Duodenal mucosa (tissue), 2 donors: ENCODE measurements around the gene CAMK4.

ENCODE experiments used
- H3K27ac ChIP-seq: one replicate; pipeline ENCODE4 v1.7.0; 2013; ENCODE audit warnings: low read depth, low read length
- H3K27me3 ChIP-seq, 2 donors: one replicate each; pipeline ENCODE4 v1.7.0; 2013; ENCODE audit warnings: low read length in 2 of 2, control low read depth in 1 of 2; ENCODE audit not compliant: insufficient read depth in 2 of 2, control insufficient read depth in 1 of 2
- H3K36me3 ChIP-seq, 2 donors: one replicate each; pipeline ENCODE4 v1.7.0; 2013; ENCODE audit warnings: low read length in 2 of 2, control low read depth in 1 of 2; ENCODE audit not compliant: insufficient read depth in 2 of 2, control insufficient read depth in 1 of 2
- H3K4me1 ChIP-seq, 2 donors: one replicate each; pipeline ENCODE4 v1.7.0; 2013; ENCODE audit warnings: low read length in 2 of 2, control low read depth in 1 of 2; ENCODE audit not compliant: insufficient read depth in 2 of 2, control insufficient read depth in 1 of 2
- H3K4me3 ChIP-seq, 2 donors: one replicate each; pipeline ENCODE4 v1.7.0; 2013; ENCODE audit warnings: low read length in 2 of 2, low read depth in 1 of 2
- H3K9ac ChIP-seq, 2 donors: one replicate each; pipeline ENCODE4 v1.7.0; 2013; ENCODE audit warnings: low read length in 2 of 2, low read depth in 1 of 2
- H3K9me3 ChIP-seq, 2 donors: one replicate each; pipeline ENCODE4 v1.7.0; 2013; ENCODE audit warnings: low read length in 2 of 2, control low read depth in 1 of 2; ENCODE audit not compliant: control insufficient read depth in 1 of 2

CAMK4 gene

DNA sequence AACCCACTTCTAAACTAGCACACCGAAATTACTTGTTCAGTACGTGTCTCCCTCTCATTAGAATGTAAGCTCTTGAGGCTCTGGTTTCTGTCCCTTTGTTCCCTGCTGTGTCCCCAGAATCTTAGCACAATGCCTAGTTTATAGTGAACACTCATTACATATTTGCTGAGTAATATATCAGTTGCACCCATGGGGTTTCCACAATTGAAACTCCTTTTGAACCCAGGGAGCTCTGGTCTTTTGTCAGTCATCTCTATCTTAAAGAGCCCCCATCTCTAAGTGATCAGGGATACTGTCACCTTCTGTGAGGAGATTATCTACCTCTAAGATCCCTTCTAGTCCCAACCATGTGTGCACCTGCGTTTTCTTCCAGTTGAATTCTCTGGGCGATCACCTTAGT lies 12.8 kb downstream of the CAMK4 start:
- Histone ChIP-seq H3K27me3 (no peaks in the 10 kb centered on the region), H3K4me1 (no peaks in the 10 kb centered on the region), H3K9me3 (no peaks in the 10 kb centered on the region), H3K4me3 (no peak overlapping the region), H3K36me3 (no peaks in the 10 kb centered on the region), H3K9ac (no peak overlapping the region), H3K27ac (no peak overlapping the region)

DNA sequence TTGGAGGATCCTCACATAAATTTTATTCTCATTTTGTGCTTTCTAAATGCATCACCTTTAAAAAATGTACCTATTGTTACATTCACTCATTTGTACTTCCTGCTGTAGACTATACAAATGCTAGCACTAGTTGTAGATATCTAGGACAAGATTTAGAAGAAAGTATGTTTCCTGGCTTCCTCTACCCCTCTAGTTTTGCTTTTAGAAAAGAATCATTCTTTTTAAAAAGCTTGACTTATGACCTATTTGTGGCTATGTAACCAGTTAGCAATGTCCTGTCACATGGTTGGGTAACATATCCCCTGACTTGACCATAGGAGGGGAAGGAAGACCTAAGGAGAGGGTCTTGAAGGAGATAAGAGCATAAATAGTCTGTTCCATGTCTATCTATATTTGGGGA lies 13.3 kb downstream of the CAMK4 start:
- Histone ChIP-seq H3K36me3 (no peaks in the 10 kb centered on the region), H3K9ac (no peak overlapping the region), H3K4me3 (no peak overlapping the region), H3K4me1 (no peaks in the 10 kb centered on the region), H3K27ac (no peak overlapping the region), H3K27me3 (no peaks in the 10 kb centered on the region), H3K9me3 (no peaks in the 10 kb centered on the region)

DNA sequence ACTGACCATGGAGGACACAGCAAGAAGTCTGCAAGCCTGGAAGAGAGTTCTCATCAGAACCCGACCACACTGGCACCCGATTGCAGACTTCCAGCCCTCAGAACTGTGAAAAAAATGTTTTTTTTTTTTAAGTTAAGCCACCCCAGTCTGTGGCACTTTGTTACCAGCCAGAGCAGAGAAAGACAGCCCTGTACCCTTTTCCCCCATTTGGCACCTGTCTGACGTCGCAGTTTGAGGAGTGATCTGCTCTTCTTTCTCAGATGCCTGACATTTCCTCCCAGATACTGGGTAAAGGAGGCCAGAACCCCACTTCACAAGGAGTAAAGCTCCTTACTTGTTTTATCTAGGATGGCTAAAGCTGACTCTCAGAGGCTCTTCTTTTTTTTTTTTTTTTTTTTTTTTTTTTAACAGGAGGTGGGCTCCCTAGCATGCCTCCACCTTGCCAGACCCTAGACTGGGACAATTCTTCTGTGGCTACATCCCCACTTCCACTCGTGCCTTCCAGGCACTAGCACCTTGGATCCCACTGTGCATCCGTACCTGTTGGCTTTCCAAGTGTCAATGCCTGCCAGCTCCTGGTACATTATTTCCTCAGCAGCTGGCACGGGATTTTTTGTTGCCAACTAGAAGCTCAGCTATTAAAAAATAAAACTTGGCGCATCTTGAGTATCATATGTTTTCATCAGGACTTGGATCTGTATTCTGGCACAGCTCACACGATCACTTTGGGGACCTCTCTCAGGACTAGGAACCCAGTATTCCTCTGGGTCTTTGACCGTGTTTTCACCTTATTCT lies 14.4 kb downstream of the CAMK4 start:
- Histone ChIP-seq H3K27me3 (no peaks in the 10 kb centered on the region), H3K36me3 (no peaks in the 10 kb centered on the region), H3K4me1 (no peaks in the 10 kb centered on the region), H3K9me3 (no peaks in the 10 kb centered on the region), H3K9ac (no peak overlapping the region), H3K27ac (no peak overlapping the region), H3K4me3 (no peak overlapping the region)

DNA sequence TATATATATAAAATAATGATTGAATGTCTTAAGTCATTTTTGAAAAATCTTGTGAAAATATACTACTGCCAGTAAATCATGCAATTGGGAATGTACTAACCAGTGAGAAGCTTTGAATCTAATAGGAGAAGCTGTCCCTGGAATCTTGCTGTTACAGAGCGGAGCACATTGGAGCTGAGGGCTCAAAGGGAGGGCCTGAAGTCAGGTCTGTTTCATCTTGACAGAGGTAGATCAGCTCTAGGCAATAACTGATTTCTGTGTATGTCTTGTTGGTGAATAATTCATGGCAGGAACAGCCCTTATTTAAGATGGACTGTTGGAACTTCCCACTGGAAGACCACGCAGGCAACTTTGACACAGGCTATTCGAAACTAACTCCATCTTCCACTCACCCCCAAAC lies 17.5 kb downstream of the CAMK4 start:
- Histone ChIP-seq H3K9me3 (no peaks in the 10 kb centered on the region), H3K4me3 (no peak overlapping the region)

DNA sequence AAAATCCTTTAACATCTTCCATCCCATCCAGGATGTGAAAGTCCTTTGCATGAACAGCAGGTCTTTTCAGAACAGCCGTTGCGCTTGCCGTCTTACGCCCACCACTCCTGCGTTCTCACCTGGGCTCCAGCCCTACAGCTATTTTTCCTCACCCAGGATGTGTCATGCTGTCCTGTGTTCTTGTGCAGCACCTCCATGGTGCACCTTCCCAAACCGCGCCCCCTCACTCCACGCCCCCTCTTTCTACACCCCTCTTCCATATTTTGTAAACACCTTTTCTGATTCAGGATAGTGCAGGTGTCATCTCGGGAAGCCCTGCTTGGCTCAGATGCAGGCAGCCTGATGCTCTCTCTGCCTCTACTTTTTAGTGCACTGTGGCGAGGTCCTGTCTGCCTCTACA lies 18.4 kb downstream of the CAMK4 start:
- H3K9me3 ChIP-seq, result no peaks in the 10 kb centered on the region

More for the DNA sequence above, 17.5 kb downstream of the CAMK4 start:
- H3K27me3 ChIP-seq, result no peaks in the 10 kb centered on the region
- H3K4me1 ChIP-seq, result no peaks in the 10 kb centered on the region
- no peak overlapping the region for H3K9ac ChIP-seq
- H3K27ac ChIP-seq, result no peak overlapping the region
- no peaks in the 10 kb centered on the region for H3K36me3 ChIP-seq

DNA sequence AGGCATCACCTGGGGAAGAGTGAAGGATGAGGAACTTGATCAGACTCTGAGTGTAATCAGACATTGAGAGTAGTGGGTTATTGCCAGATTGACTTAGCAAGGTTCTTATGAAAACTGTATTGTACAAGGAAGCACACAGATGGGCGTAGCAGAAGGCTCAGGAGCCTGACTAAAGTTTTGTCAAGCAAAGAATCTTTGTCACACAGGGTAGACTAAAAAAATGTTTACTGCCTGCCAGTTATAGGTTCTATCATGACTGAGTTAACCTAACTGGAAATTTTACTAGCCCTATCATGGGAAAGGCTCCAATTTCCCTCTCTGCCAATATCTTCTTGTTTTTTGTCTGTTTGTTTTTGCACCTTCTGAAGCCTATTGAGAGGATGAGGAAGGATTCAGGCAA lies 19.1 kb downstream of the CAMK4 start:
- no peaks in the 10 kb centered on the region for H3K9me3 ChIP-seq
- no peak overlapping the region for H3K4me3 ChIP-seq
- H3K27me3 ChIP-seq, result no peaks in the 10 kb centered on the region
- H3K36me3 ChIP-seq, result no peaks in the 10 kb centered on the region
- H3K27ac ChIP-seq, result no peak overlapping the region
- H3K4me1 ChIP-seq, result no peaks in the 10 kb centered on the region
- no peak overlapping the region for H3K9ac ChIP-seq

More for the DNA sequence above, 18.4 kb downstream of the CAMK4 start:
- Histone ChIP-seq H3K9ac (no peak overlapping the region), H3K27ac (no peak overlapping the region), H3K36me3 (no peaks in the 10 kb centered on the region), H3K27me3 (no peaks in the 10 kb centered on the region), H3K4me3 (no peak overlapping the region), H3K4me1 (no peaks in the 10 kb centered on the region)

DNA sequence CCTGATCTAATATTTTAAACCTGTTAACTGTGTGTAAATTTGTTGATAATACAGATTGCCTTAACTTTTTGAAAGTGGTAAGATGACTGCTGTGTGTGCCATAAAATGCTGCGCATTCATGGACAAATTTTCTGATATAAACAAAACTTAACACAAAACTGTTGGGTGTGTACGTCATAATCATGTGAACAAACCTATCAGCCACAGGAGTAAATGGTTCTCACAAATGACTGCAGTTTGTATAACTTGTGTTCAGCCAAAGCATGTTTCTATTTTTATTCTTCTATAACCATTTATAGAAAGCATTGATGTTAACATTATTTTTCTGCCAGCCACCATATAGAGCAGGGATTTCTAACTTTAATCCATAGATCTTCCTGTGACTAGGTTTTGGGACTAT lies 21.5 kb downstream of the CAMK4 start:
- Histone ChIP-seq H3K36me3 (no peaks in the 10 kb centered on the region), H3K9me3 (no peaks in the 10 kb centered on the region), H3K9ac (no peak overlapping the region), H3K27me3 (no peaks in the 10 kb centered on the region), H3K27ac (no peak overlapping the region), H3K4me3 (no peak overlapping the region), H3K4me1 (no peaks in the 10 kb centered on the region)

DNA sequence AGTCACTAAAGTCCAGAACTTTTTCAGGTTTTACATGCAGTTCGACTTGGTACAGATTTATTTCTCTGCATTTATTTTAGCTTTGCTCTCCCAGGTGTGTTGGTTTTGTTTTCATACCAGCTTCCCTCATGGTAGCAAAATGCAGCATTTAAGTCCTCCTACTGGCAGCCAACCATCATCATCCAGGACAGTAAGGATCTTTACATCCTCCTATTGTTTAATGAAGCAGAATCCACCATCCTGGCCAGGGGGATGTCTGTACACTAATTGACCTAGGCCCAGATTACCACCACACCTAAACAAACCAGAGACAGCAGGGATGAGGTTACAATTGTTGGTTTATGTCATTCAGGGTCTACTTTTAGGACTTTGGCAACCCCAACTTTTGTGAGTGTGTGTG lies 22.3 kb downstream of the CAMK4 start:
- no peak overlapping the region for H3K9ac ChIP-seq
- no peak overlapping the region for H3K4me3 ChIP-seq
- H3K27ac ChIP-seq, result no peak overlapping the region
- no peaks in the 10 kb centered on the region for H3K9me3 ChIP-seq
- no peaks in the 10 kb centered on the region for H3K36me3 ChIP-seq
- H3K4me1 ChIP-seq, result no peaks in the 10 kb centered on the region
- H3K27me3 ChIP-seq, result no peaks in the 10 kb centered on the region

DNA sequence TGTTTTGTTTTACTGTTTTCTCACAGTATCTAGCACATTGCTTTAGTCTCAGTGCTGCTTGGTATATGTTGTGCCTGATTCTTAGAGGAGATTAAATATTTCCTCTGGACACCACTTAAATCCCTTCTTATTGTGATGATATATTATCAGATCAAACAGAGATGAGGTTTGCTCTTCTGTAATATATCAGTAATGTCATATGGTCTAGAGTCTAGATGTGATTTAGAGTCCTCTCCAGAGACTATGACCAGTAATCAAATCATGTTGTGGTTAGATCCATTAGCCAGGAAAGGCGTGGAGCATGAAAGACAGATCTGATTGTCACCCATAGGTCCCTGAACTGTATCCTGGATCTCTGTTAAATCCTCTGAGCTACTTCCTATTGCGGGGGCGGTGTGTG lies 24.4 kb downstream of the CAMK4 start:
- H3K9ac ChIP-seq, result no peak overlapping the region
- H3K4me1 ChIP-seq, result no peaks in the 10 kb centered on the region
- H3K4me3 ChIP-seq, result no peak overlapping the region
- H3K27me3 ChIP-seq, result no peaks in the 10 kb centered on the region
- no peak overlapping the region for H3K27ac ChIP-seq
- no peaks in the 10 kb centered on the region for H3K9me3 ChIP-seq
- no peaks in the 10 kb centered on the region for H3K36me3 ChIP-seq

DNA sequence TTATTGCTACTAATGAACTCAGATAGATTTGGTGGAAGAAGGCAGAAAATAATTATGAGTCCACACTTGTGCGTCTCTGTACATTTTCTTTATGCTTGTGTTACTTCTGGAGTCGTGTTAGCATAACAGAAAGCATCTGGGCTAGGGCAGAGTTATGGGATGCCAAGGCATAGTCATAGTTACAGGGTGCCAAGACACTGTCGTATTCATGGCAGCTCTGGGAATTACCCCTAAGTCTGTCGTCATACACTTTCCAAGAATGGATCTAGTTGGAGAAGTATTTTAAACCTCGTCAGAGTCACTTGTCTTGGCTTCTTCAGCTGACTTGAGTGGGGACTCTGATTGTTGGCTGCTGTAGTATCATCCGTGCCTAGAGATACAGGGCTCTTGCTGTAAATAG lies 27.7 kb downstream of the CAMK4 start:
- H3K9ac ChIP-seq, result no peak overlapping the region
- no peak overlapping the region for H3K4me3 ChIP-seq
- peaks cover 0 to 4% of the 10 kb centered on the region in 2 donors for H3K4me1 ChIP-seq
- no peaks in the 10 kb centered on the region for H3K27me3 ChIP-seq
- no peaks in the 10 kb centered on the region for H3K36me3 ChIP-seq
- H3K27ac ChIP-seq, result no peak overlapping the region
- H3K9me3 ChIP-seq, result no peaks in the 10 kb centered on the region
